Smooth muscle cell (in vitro differentiated cells): ENCODE data around the gene RPL28. TPM values are rescaled to one million over a fixed set of nuclear protein-coding genes. Genes with fewer than 3 reads are reported as not detected.

ENCODE experiments used
- DNase-seq: peaks from one replicate; lab custom pipeline; 2025; ENCODE audit not compliant: unreplicated experiment; lab: John Stamatoyannopoulos, UW
- H2AFZ ChIP-seq: fragments of 200-600 bp; sonication (generic); 2 replicates; pipeline ENCODE4 v1.6.0; 2016; ENCODE audit warnings: antibody characterized with exemption, low read depth, mild to moderate bottlenecking
- H3F3A ChIP-seq: fragments of 200-600 bp; sonication (generic); 2 replicates; pipeline ENCODE4 v1.6.0; 2017; ENCODE audit warnings: antibody characterized with exemption, low read depth
- H3K27ac ChIP-seq: fragments of 200-600 bp; sonication (generic); 2 replicates; pipeline ENCODE4 v1.5.1; 2016; ENCODE audit warnings: low read depth, mild to moderate bottlenecking
- H3K27me3 ChIP-seq: fragments of 200-600 bp; sonication (generic); 2 replicates; pipeline ENCODE4 v1.6.1; 2016; ENCODE audit warnings: low read depth, mild to moderate bottlenecking
- H3K36me3 ChIP-seq: fragments of 200-600 bp; sonication (generic); 2 replicates; pipeline ENCODE4 v1.5.1; 2016; ENCODE audit warnings: low read depth
- H3K4me1 ChIP-seq: fragments of 200-600 bp; sonication (generic); 2 replicates; pipeline ENCODE4 v1.5.1; 2016; ENCODE audit warnings: low read depth
- H3K4me2 ChIP-seq: fragments of 200-600 bp; sonication (generic); 2 replicates; pipeline ENCODE4 v1.6.0; 2016; ENCODE audit warnings: mild to moderate bottlenecking
- H3K4me3 ChIP-seq: fragments of 200-600 bp; sonication (generic); 2 replicates; pipeline ENCODE4 v1.5.1; 2016; ENCODE audit warnings: mild to moderate bottlenecking
- H3K79me2 ChIP-seq: fragments of 200-600 bp; sonication (generic); 2 replicates; pipeline ENCODE4 v1.6.0; 2016; ENCODE audit warnings: low read depth, mild to moderate bottlenecking
- H3K9ac ChIP-seq: fragments of 200-600 bp; sonication (generic); 2 replicates; pipeline ENCODE4 v1.6.0; 2016; ENCODE audit warnings: low read depth
- H3K9me3 ChIP-seq: fragments of 200-600 bp; sonication (generic); replicated peaks from 2 replicates; pipeline ENCODE4 v1.5.1; 2016; ENCODE audit warnings: low read depth
- H4K20me1 ChIP-seq: fragments of 200-600 bp; sonication (generic); 2 replicates; pipeline ENCODE4 v1.6.0; 2016; ENCODE audit warnings: low read depth
- CTCF ChIP-seq: fragments of 200-600 bp; sonication (generic); IDR thresholded peaks from 2 replicates; pipeline ENCODE4 v1.5.1; 2017; ENCODE audit warnings: borderline replicate concordance, mild to moderate bottlenecking, antibody characterized with exemption; ENCODE audit not compliant: insufficient read depth, poor library complexity, severe bottlenecking
- WGBS: methylation state at CpG from one replicate; pipeline ENCODE4 v1.1.7; 2016; ENCODE audit warnings: low lambda C conversion rate; 5-methylcytosine and 5-hydroxymethylcytosine counted together
- polyA plus RNA-seq: library from polyadenylated mRNA; unstranded; fragments of >200 nt; fragmentation: Nextera tagmentation; extraction: Ambion mirVana; gene quantifications from 2 replicates; pipeline ENCODE4 v1.2.1, GENCODE V29; 2016
- total RNA-seq: library from RNA; depleted of rRNA; stranded (reverse); fragments of >200 nt; gene quantifications from 2 replicates; pipeline ENCODE4 v1.2.3, GENCODE V29; 2014

RPL28 gene
- total and polyA plus RNA-seq, 2 experiments from 2014 or later = 515 to 1,108 TPM

GRCh38 chr19:55368106-55368505 is 17.6 kb upstream of the RPL28 start:
- Histone ChIP-seq H3K36me3 (no peaks in the 10 kb centered on the region), H3K27me3 (no peaks in the 10 kb centered on the region), H3K79me2 (peaks cover 4% of the 10 kb centered on the region), H3K9me3 (no peaks in the 10 kb centered on the region), H3K9ac (peak overlapping the region; percentile 96), H3K4me1 (peaks cover 11% of the 10 kb centered on the region), H3K4me2 (peak overlapping the region; percentile 89), H3F3A (peaks cover 38% of the 10 kb centered on the region), H4K20me1 (peaks cover 31% of the 10 kb centered on the region), H3K27ac (peak overlapping the region; percentile 97), H2AFZ (no peak overlapping the region), H3K4me3 (peak overlapping the region; percentile 88)
- no peak for TF ChIP-seq CTCF
- WGBS = 98% methylated on average over 10 of the region's 16 CpGs
- DNase-seq = no peak

GRCh38 chr19:55368701-55369563 is 16.8 kb upstream of the RPL28 start:
- H3K36me3 ChIP-seq = no peaks in the 10 kb centered on the region
- H4K20me1 ChIP-seq = peaks cover 31% of the 10 kb centered on the region
- TF ChIP-seq CTCF = no peak
- peak overlapping the region; percentile 96 for H3K9ac ChIP-seq
- peak; percentile 39 for DNase-seq
- peak overlapping the region; percentile 88 for H3K4me3 ChIP-seq
- peaks cover 35% of the 10 kb centered on the region for H3F3A ChIP-seq
- H3K4me1 ChIP-seq = peaks cover 15% of the 10 kb centered on the region
- H3K79me2 ChIP-seq = peaks cover 4% of the 10 kb centered on the region
- no peaks in the 10 kb centered on the region for H3K27me3 ChIP-seq
- no peak overlapping the region for H2AFZ ChIP-seq
- H3K9me3 ChIP-seq = no peaks in the 10 kb centered on the region
- peak overlapping the region; percentile 97 for H3K27ac ChIP-seq
- peak overlapping the region; percentile 89 for H3K4me2 ChIP-seq
- 24% methylated on average over 18 of the region's 54 CpGs for WGBS

- peak overlapping the region; percentile 88 for H3K4me3 ChIP-seq
- H3K36me3 ChIP-seq = no peaks in the 10 kb centered on the region
- DNase-seq = no peak
- peaks cover 22% of the 10 kb centered on the region for H3K4me1 ChIP-seq
- peaks cover 4% of the 10 kb centered on the region for H3K79me2 ChIP-seq
- no peaks in the 10 kb centered on the region for H3K27me3 ChIP-seq
- peaks cover 29% of the 10 kb centered on the region for H4K20me1 ChIP-seq
- WGBS = 2% methylated on average over 23 of the region's 59 CpGs
- H2AFZ ChIP-seq = no peak overlapping the region
- H3K9me3 ChIP-seq = no peaks in the 10 kb centered on the region
- peak overlapping the region; percentile 97 for H3K27ac ChIP-seq
- H3K4me2 ChIP-seq = peak overlapping the region; percentile 99
- H3K9ac ChIP-seq = peak overlapping the region; percentile 96
- H3F3A ChIP-seq = peaks cover 31% of the 10 kb centered on the region
- TF ChIP-seq CTCF = no peak
Measured at GRCh38 chr19:55369653-55370304, 16.0 kb upstream of the RPL28 start.
